Suprapubic skin (tissue), 4 donors: ENCODE data around the gene ZC3H7B. TPM values are rescaled to one million over a fixed set of nuclear protein-coding genes. Genes with fewer than 3 reads are reported as not detected.
A peak's percentile ranks its signal among the peaks of the same experiment; 100 is the strongest.
"Not testable (repeated sequence)": the region's sequence is repeated elsewhere in the genome, so short reads cannot be mapped to it uniquely, and the experiment has no call there.

ENCODE experiments used
- DNase-seq, 2 donors: peaks; one replicate each; pipeline ENCODE4 v3.0.0-alpha.2; 2019; ENCODE audit warnings: low spot score in 2 of 2
- H3K27ac ChIP-seq: fragments of 200-600 bp; sonication (generic); one replicate; pipeline ENCODE4 v1.5.1; 2019
- H3K27me3 ChIP-seq: fragments of 200-600 bp; sonication (generic); one replicate; pipeline ENCODE4 v1.5.1; 2019
- H3K36me3 ChIP-seq: fragments of 200-600 bp; sonication (generic); one replicate; pipeline ENCODE4 v1.5.1; 2019
- H3K4me1 ChIP-seq: fragments of 200-600 bp; sonication (generic); one replicate; pipeline ENCODE4 v1.5.1; 2019
- H3K4me3 ChIP-seq: fragments of 200-600 bp; sonication (generic); one replicate; pipeline ENCODE4 v1.5.1; 2019; ENCODE audit warnings: mild to moderate bottlenecking
- H3K9me3 ChIP-seq: fragments of 200-600 bp; sonication (generic); one replicate; pipeline ENCODE4 v1.5.1; 2019
- EP300 ChIP-seq: sonication (generic); formaldehyde crosslinking; IDR thresholded peaks from one replicate; pipeline ENCODE4 v1.6.1; 2017; ENCODE audit warnings: antibody characterized with exemption
- POLR2A ChIP-seq, 2 donors: fragments of 450-650 bp; IDR thresholded peaks; one replicate each; pipeline ENCODE4 v1.6.1; 2017; ENCODE audit warnings: antibody characterized with exemption in 2 of 2, mild to moderate bottlenecking in 2 of 2, moderate library complexity in 2 of 2
- POLR2AphosphoS5 ChIP-seq, 3 donors: sonication (generic); formaldehyde crosslinking; IDR thresholded peaks; one replicate each; pipeline ENCODE4 v1.6.1; 2017; ENCODE audit warnings: antibody characterized with exemption in 3 of 3
- WGBS: methylation state at CpG from one replicate; pipeline ENCODE4 v1.1.5; 2018; 5-methylcytosine and 5-hydroxymethylcytosine counted together
- total RNA-seq, 4 donors: library from RNA; depleted of rRNA; stranded (reverse); fragments of >200 nt; gene quantifications; one replicate each; pipeline ENCODE4 v1.1.0, GENCODE V29; 2016
- TF ChIP-seq, protein P1 (sequence below), 2 donors: fragments of 200-600 bp in 1 of 2; fragments of 450-650 bp in 1 of 2; sonication (generic) in 1 of 2; IDR thresholded peaks; one replicate each; pipeline ENCODE4 v1.5.1; 2016 to 2019; ENCODE audit warnings: antibody characterized with exemption in 2 of 2, mild to moderate bottlenecking in 1 of 2, moderate library complexity in 1 of 2

Gene ZC3H7B
- total RNA-seq, 4 donors from 2014 or later, result 29.7 to 45.7 (median 41.0) TPM

DNA sequence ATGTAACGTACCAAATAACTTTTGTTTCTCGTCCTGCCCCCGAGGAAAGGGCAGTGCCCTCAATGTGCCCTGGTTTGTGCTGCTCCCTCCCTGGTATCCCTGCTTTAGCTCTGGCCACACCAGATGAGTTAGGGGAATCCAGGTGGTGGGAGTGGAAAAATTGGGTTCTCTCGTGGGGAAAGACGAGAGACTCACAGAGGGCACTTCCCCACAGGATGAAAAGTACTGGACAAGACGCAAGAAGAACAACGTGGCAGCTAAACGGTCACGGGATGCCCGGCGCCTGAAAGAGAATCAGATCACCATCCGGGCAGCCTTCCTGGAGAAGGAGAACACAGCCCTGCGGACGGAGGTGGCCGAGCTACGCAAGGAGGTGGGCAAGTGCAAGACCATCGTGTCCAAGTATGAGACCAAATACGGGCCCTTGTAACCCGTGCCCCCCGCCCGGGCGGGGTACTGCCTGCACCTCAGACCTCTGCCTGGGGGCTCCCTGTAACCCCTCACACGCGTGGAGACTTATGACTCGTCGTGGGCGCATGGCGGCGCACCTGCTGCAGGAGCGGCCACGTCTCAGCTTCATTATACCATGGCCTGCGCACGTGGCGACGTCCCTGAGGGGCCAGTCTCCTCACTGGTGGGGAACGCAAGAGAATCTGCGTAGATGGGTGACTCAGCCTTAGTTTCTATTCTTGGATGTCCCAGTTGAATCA is 94.4 kb downstream of the ZC3H7B start:
- Histone ChIP-seq H3K4me1 (peaks cover 17% of the 10 kb centered on the region), H3K36me3 (peaks cover 85% of the 10 kb centered on the region), H3K27me3 (no peaks in the 10 kb centered on the region), H3K4me3 (no peak overlapping the region), H3K9me3 (no peaks in the 10 kb centered on the region), H3K27ac (no peak overlapping the region)
- TF ChIP-seq POLR2AphosphoS5 (IDR thresholded peaks at IDR 0.05) (no peak), POLR2A (IDR thresholded peaks at IDR 0.05) (no peak)
- 91% methylated on average over 18 of the region's 37 CpGs for WGBS
- no peak for DNase-seq

DNA sequence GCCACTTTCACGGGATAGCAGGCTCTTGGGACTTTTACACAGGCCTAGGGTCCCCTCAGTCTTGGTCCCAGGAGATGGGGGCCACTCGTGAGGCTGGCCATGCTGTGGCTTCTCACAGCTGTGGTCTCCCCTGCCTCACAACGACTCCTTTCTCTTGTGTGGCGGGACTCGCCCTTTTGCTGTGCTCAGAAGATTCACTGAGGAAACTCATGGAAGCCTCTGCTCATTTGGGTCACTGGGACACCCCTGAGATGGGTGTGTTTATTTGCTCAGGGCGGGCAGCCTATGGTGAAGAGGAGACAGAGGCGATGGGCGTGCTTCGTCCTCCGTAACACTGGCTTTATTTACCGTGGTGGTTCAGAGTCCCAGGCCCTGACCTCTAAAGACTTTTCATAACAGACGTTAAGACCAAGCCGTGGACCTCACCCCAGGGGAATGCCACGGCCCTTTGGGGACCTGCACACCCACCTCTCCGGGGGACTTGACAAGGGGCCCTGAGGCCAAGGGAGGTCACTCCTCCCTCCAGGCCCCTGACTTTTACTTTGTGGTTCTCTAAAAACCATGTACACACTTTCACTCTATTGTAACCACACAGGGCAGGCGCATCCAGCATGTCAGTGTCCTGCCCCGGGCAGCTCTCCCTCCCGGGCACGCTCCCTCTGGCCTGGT is 96.0 kb downstream of the ZC3H7B start:
- H3K4me1 ChIP-seq, result peaks cover 25% of the 10 kb centered on the region
- 89% methylated on average over 18 of the region's 19 CpGs for WGBS
- H3K27ac ChIP-seq, result no peak overlapping the region
- H3K4me3 ChIP-seq, result no peak overlapping the region
- no peak for DNase-seq
- peaks cover 70% of the 10 kb centered on the region for H3K36me3 ChIP-seq
- no peak for TF ChIP-seq EP300
- no peak for TF ChIP-seq POLR2AphosphoS5 (IDR thresholded peaks at IDR 0.05)
- TF ChIP-seq, protein P1, sequence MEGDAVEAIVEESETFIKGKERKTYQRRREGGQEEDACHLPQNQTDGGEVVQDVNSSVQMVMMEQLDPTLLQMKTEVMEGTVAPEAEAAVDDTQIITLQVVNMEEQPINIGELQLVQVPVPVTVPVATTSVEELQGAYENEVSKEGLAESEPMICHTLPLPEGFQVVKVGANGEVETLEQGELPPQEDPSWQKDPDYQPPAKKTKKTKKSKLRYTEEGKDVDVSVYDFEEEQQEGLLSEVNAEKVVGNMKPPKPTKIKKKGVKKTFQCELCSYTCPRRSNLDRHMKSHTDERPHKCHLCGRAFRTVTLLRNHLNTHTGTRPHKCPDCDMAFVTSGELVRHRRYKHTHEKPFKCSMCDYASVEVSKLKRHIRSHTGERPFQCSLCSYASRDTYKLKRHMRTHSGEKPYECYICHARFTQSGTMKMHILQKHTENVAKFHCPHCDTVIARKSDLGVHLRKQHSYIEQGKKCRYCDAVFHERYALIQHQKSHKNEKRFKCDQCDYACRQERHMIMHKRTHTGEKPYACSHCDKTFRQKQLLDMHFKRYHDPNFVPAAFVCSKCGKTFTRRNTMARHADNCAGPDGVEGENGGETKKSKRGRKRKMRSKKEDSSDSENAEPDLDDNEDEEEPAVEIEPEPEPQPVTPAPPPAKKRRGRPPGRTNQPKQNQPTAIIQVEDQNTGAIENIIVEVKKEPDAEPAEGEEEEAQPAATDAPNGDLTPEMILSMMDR (IDR thresholded peaks at IDR 0.05), result no peak
- no peak for TF ChIP-seq POLR2A (IDR thresholded peaks at IDR 0.05)
- H3K9me3 ChIP-seq, result no peaks in the 10 kb centered on the region
- H3K27me3 ChIP-seq, result no peaks in the 10 kb centered on the region

DNA sequence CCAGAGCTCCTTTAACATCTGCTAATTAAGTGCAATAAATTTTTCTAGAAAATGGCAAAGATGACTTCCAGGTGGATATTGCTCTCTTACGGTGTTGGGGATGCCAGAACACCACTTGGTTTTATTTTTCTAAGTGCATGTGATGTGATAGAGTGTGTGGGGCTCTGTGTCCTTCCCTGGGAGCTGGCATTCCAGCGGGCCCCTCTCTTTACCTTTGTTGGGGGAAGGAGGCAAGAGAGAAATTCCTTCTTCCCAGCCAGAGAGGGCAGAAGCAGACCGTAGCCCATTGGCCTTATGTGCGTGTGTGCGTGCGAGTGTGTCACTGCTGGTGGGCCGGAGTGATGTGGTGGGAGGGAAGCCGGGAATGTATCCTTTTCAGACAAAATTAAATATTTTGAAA is 97.6 kb downstream of the ZC3H7B start:
- TF ChIP-seq EP300 (no peak), POLR2A (IDR thresholded peaks at IDR 0.05) (no peak), POLR2AphosphoS5 (IDR thresholded peaks at IDR 0.05) (no peak)
- TF ChIP-seq, protein P1 (IDR thresholded peaks at IDR 0.05), result no peak
- peaks cover 22% of the 10 kb centered on the region for H3K4me1 ChIP-seq
- peaks cover 60% of the 10 kb centered on the region for H3K36me3 ChIP-seq
- H3K27me3 ChIP-seq, result no peaks in the 10 kb centered on the region
- no peak overlapping the region for H3K27ac ChIP-seq
- H3K4me3 ChIP-seq, result no peak overlapping the region
- no peaks in the 10 kb centered on the region for H3K9me3 ChIP-seq
- WGBS, result 89% methylated on average over 8 of the region's 8 CpGs
- no peak for DNase-seq

DNA sequence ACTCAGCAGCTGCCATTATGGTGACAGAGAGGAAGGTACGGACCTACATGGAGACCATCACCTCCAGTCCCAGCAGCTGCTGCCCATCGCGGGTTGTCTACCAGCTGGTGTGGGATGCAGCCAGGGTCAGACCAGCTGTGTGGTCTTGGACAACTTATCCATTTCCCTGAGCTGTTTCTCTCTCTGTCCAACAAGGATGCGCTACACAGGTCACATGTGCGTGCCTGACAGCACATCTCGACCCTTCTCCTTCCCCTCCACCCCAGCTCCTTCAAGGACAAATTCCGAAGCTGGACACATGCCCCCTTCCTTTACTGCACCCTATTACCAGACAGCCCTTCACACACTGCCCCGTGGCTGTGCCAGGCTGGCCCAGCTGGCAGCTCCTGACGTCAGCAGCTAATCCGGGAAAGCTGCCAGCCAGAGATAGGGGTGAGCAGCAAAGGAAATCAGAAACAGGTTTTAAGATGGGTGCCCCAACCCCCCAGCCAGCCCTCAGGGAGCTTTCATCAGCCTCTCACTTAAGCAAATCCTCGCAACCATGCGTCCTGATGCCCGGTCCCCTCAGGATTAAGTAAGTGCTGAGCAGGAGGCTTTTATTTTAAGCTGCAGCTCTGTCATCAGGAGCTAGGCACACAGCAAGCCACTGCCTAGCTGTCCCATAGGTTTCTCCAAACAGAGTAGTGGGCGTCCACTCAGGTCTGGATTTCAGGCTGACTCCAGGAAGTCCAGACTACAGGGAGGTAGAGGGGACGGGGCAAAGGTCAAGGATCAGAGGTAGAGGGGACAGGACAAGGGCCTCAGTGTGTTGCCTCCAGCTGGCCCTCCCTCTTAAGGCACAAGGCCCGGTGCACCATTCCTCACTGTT is 100.7 kb downstream of the ZC3H7B start:
- no peaks in the 10 kb centered on the region for H3K27me3 ChIP-seq
- TF ChIP-seq POLR2AphosphoS5 (IDR thresholded peaks at IDR 0.05), result no peak
- no peaks in the 10 kb centered on the region for H3K9me3 ChIP-seq
- peaks cover 17% of the 10 kb centered on the region for H3K4me1 ChIP-seq
- 41% methylated on average over 16 of the region's 16 CpGs for WGBS
- H3K27ac ChIP-seq, result no peak overlapping the region
- DNase-seq, result no peak
- H3K36me3 ChIP-seq, result peaks cover 29% of the 10 kb centered on the region
- H3K4me3 ChIP-seq, result no peak overlapping the region

- H3K4me3 ChIP-seq, H3K27me3 ChIP-seq, H3K27ac ChIP-seq, DNase-seq, H3K9me3 ChIP-seq: not testable (repeated sequence)
- 88% methylated on average over 14 of the region's 14 CpGs for WGBS
- Histone ChIP-seq H3K4me1 (peaks cover 17% of the 10 kb centered on the region), H3K36me3 (peaks cover 21% of the 10 kb centered on the region)
These were observed 101.5 kb downstream of the ZC3H7B start for GRCh38 chr22:41402851-41403250.

DNA sequence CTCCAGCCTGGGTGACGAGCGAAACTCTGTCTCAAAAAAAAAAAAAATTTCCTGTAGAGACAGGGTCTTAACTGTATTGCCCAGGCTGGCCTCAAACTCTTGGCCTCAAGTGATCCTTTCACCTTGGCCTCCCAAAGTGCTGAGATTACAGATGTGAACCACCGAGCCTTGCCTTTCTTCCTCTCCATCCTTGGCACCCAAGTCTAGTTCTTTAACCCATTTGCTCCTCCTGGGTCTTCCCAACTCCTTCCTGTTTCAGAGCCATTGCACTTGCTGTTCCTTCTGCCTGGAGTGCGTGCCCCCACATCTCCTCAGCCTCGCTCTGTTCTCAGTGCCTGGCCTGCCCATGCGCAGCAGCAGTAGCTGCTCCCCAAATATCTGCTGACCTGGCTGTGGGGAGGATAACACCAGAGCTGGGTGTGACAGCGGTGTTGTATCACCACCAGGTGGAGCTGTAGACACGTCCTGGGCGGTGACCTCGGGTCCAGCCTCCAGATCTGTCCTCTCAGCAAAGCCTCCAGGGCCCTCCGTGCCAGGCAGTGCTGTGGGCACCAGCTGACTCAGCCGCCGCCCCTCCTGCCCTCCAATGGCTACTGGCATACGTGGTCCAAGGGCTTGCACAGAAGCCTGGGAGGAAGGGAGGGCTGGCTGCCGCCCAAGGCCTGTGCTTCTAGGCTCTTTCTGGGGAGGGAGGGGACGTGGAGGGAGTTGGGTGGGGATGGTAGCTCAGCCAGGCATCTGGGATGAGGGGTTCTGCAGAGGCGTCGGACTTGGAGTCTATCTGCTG is 102.4 kb downstream of the ZC3H7B start:
- H3K27ac ChIP-seq, result no peak overlapping the region
- no peaks in the 10 kb centered on the region for H3K9me3 ChIP-seq
- H3K27me3 ChIP-seq, result no peaks in the 10 kb centered on the region
- no peak overlapping the region for H3K4me3 ChIP-seq
- TF ChIP-seq EP300 (peak; percentile 47), POLR2A (IDR thresholded peaks at IDR 0.05) (no peak), POLR2AphosphoS5 (IDR thresholded peaks at IDR 0.05) (peak in 2 of 3 donors; percentile 78 to 87)
- TF ChIP-seq, protein P1 (IDR thresholded peaks at IDR 0.05), result peak; percentile 83 to 94
- H3K4me1 ChIP-seq, result peaks cover 17% of the 10 kb centered on the region
- peaks cover 12% of the 10 kb centered on the region for H3K36me3 ChIP-seq
- 17% methylated on average over 13 of the region's 18 CpGs for WGBS
- peak; percentile 93 to 95 for DNase-seq
